Stimulated activated CD8-positive, alpha-beta memory T cell treated with anti-CD3 and anti-CD28 coated beads, Interleukin-12 subunit alpha, Interleukin-12 subunit beta, amount 100 ng/mL, for 24 hours (primary cell): Measurements from ENCODE around the gene SYT5.
"Not testable (repeated sequence)": the region's sequence is repeated elsewhere in the genome, so short reads cannot be mapped to it uniquely, and the experiment has no call there.

ENCODE experiments used
- DNase-seq: peaks from one replicate; pipeline ENCODE4 v3.0.0-alpha.2; 2020; ENCODE audit errors: extremely low read depth

The SYT5 gene

DNA sequence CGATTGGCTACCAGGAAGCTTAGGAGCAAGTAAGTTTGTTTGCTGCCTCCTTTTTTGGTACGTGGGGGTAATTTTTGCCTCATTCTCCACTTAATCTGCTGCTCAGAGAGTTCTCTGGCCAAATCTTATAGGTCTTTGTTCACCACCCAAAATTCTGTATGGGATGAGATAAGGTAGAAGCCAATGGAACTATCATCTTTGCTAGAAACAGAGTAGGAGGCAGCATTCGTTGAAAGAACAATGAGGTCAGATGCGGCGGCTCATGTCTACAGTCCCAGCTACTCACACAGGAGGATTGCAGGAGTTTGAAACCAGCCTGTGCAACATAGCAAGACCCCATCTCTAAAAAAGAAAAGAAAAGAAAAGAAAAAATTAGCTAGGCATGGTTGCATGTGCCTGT lies 8.6 kb downstream of the SYT5 start:
- no peak for DNase-seq

- no peak for DNase-seq
These were observed 11.0 kb downstream of the SYT5 start for GRCh38 chr19:55169136-55169535.

GRCh38 chr19:55166530-55167268 lies 13.4 kb downstream of the SYT5 start, which contains the start of gene DNAAF3:
Gene DNAAF3 (minus strand): TSS chr19:55166613. CDS start chr19:55166413, 200 bp downstream.
- DNase-seq = peak; percentile 43

- DNase-seq = no peak
These were observed 14.0 kb downstream of the SYT5 start for GRCh38 chr19:55165952-55166529.

DNA sequence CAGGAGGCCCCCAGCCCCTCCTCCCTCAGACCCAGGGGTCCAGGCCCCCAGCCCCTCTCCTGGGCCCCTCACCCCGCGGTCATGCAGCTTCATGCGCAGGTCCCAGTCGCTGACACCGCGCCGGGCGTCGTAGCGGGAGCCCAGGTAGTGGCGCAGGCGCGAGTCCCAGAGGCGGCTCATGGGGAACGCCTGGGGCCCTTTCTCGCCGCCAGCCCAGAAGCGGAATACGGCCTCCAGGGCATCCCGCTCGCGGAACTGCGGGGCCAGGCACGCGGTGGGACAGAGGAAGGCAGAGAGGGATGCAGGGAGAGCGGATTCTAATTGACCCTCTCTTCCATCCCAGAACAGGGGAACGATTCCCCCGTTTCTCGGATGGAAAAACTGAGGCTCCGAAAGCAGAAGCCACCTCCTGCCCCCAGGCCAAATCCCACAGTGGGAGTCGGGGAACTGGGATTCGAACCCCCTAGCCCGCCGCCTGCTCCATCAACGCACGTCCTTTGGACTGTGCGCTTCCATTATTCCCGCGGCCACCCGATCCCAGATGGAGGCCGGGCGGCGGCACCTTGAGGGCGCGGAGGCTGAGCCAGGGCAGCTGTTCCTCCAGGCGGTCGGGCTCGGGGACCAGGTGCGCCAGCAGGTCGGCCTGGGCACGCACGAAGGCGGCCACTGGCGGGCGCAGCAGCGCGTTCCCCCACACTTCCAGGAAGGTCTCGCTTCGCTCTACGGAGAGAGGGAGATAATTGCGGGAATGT lies 18.3 kb downstream of the SYT5 start:
- DNase-seq = no peak

- DNase-seq = no peak
These were observed 19.1 kb downstream of the SYT5 start for GRCh38 chr19:55160986-55161365.

DNA sequence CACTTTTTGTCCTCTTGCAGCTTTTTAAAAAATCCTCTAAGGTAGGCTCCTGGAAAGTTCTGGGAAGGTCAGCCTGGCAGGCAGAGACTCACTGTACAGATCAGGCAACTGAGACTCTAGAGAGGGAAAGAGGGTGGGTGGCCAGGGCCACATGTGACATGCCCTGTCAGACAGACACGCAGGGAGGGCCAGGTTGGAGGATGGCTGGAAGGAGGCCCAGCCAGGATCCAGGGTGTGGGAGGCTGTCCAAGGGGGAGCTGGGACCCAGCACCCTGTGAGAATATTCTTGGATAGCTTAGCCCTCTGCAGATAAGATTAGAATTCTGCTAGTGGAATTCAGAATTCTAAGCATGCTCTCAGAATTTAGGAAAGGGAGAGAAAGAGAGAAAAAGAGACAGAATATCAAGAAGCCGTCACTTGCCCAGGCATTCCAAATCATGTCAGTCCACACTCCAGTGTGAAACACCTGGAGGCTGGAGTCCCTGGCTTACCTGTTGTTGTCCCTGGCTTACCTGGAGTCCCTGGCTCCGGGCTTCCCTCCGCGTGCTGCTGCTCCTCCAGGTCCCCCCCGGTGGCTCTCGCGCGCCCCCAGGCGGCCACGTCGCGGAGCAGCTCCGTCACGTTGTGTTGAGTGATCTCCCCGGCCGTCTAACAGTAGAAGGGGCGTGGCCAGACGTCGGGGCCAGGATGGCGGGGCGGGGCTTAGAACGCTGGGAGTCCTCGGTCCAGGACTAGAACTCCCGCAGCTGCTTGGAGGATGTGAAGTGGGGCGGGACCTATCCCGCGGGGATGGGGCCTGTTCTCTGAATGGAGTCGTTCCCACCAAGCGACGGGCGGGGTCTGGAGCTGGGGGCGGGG lies 19.7 kb downstream of the SYT5 start:
- DNase-seq = peak; percentile 67

- no peak for DNase-seq
These were observed 21.0 kb downstream of the SYT5 start for GRCh38 chr19:55158848-55159749.

DNA sequence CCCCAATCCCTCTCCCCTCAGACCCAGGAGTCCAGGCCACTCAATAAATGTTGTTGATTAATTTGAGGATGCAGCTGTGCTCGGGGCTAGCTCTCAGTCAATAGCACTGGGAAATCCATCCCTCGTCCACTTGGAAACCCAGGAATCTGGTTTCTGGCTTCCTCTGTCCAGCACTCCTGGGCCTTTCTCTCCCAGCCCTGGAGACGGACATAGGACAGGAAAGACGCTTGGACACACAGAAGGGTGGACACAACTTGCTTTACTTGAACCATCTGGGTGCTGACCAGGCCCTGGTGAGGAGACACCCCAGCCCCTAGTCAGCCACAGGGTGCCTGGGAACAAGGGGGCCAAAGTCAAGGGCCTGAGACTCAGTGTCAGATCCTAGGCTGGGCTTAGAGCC lies 21.7 kb downstream of the SYT5 start:
- DNase-seq = no peak

DNA sequence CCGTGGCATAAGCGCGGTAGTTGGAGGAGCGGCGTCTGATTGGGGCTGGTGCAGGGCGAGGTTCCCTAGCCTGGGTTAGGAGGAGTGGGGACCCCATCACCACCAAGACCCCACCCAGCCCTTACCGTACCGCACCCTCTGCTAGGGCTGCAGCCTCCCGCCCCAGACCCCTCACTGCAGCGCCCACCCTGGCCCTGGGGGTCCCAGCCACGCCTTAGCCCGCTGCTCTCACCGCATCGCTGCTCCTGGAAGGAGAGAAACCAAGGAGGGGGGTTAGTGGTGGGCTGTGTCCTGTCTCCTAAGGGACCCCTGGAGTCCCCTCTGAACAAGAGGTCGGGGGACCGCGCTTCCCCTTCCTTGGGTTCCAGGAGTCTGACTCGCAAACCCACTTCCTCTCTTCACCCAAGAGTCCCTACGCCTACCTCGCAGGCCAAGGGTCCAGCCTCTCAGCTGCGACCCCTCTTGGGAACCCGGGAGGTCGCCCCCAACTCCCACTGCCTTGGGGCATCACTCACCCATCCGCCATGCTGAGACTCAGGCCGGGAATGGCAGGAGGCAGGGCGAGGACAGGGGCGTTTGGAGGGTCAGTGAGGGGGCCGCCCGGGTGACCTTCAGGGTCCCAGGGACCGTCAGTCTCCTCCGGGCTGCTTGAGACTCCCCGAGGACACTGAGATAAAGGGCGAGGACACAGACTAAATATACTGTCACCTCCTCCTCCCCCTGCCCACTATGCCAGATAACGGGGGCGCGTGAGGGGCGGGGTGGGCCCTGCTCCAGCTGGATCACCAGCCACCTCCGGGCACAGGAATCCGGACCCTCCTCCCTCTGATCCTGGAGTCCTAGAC lies 22.8 kb downstream of the SYT5 start, which contains the start of gene TNNI3:
TNNI3 (minus strand) TSS at position 669 of the 845 bp plus-strand sequence; CDS start at position 526, 143 bp downstream.
- no peak for DNase-seq

- no peak for DNase-seq
These were observed 23.7 kb downstream of the SYT5 start for GRCh38 chr19:55156202-55157063.

GRCh38 chr19:55155784-55156183 lies 24.3 kb downstream of the SYT5 start:
- DNase-seq = not testable (repeated sequence)

- no peak for DNase-seq
These were observed 26.3 kb downstream of the SYT5 start for GRCh38 chr19:55153652-55154264.

- no peak for DNase-seq
These were observed 28.1 kb downstream of the SYT5 start for GRCh38 chr19:55152017-55152416.

GRCh38 chr19:55149078-55150003 lies 30.7 kb downstream of the SYT5 start, which contains the start of gene TNNT1:
Gene TNNT1 (minus strand): TSS chr19:55149206. CDS start chr19:55147157, 2,049 bp downstream.
- DNase-seq = no peak

DNA sequence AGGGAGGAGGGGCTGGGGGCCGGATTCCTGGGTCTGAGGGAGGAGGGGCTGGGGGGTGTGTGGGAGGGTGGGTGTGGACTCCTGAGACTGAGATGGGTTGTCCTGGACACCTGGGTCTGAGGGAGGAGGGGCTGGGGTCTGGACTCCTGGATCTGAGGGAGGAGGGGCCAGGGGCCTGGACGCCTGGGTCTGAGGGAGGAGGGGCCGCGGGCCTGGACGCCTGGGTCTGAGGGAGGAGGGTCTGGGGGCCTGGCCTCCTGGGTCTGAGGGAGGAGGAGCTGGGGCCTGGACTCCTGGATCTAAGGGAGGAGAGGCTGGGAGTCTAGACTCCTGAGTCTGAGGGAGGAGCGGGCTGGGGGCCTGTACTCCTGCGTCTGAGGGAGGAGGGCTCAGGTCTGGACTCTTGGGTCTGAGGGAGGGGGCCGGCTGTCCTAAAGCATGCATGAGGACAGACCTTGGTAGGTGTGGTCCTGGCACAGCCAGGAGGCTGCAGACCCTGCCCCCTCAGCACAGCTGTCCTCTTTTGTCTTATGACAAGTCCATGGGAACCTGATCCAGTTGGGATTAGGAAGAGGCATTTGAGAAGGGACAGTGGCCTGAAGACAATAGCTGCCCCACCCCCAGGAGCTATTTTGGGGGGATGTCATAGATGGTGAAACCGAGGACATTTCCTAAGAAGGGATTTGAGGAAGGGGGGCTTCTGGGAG lies 32.4 kb downstream of the SYT5 start:
- DNase-seq = no peak
